ENCODE results near the gene PAPPA2.
"Not testable (repeated sequence)": the region's sequence is repeated elsewhere in the genome, so short reads cannot be mapped to it uniquely, and the experiment has no call there.

PAPPA2 gene

GRCh38 chr1:176552217-176552991 lies 89.4 kb downstream of the PAPPA2 start:
- DNase-seq: no peak

GRCh38 chr1:176552999-176553398 lies 90.0 kb downstream of the PAPPA2 start:
- no peak for DNase-seq

- DNase-seq: no peak
These were observed 93.3 kb downstream of the PAPPA2 start for GRCh38 chr1:176556288-176556687.

- no peak for DNase-seq
These were observed 94.7 kb downstream of the PAPPA2 start for GRCh38 chr1:176557543-176558258.

- DNase-seq: no peak
These were observed 95.6 kb downstream of the PAPPA2 start for GRCh38 chr1:176558561-176558960.

GRCh38 chr1:176559474-176559873 lies 96.5 kb downstream of the PAPPA2 start:
- no peak for DNase-seq

- no peak for DNase-seq
These were observed 96.9 kb downstream of the PAPPA2 start for GRCh38 chr1:176559878-176560277.

GRCh38 chr1:176560681-176561080 lies 97.7 kb downstream of the PAPPA2 start:
- no peak for DNase-seq

- not testable (repeated sequence) for DNase-seq
These were observed 98.8 kb downstream of the PAPPA2 start for GRCh38 chr1:176561761-176562160.

GRCh38 chr1:176566004-176566975 lies 103.3 kb downstream of the PAPPA2 start:
- DNase-seq: no peak

GRCh38 chr1:176567190-176567794 lies 104.3 kb downstream of the PAPPA2 start:
- DNase-seq: no peak

GRCh38 chr1:176568185-176568584 lies 105.2 kb downstream of the PAPPA2 start:
- no peak for DNase-seq

- no peak for DNase-seq
These were observed 111.8 kb downstream of the PAPPA2 start for GRCh38 chr1:176574756-176575155.

GRCh38 chr1:176575991-176576390 lies 113.0 kb downstream of the PAPPA2 start:
- DNase-seq: no peak

GRCh38 chr1:176576670-176577069 lies 113.7 kb downstream of the PAPPA2 start:
- DNase-seq: no peak

GRCh38 chr1:176577646-176578197 lies 114.7 kb downstream of the PAPPA2 start:
- no peak for DNase-seq

GRCh38 chr1:176579087-176579486 lies 116.1 kb downstream of the PAPPA2 start:
- DNase-seq: no peak

- no peak for DNase-seq
These were observed 132.2 kb downstream of the PAPPA2 start for GRCh38 chr1:176595217-176595616.

GRCh38 chr1:176601348-176601747 lies 138.4 kb downstream of the PAPPA2 start:
- DNase-seq: no peak

GRCh38 chr1:176602388-176603004 lies 139.5 kb downstream of the PAPPA2 start:
- no peak for DNase-seq

GRCh38 chr1:176603696-176604095 lies 140.7 kb downstream of the PAPPA2 start:
- DNase-seq: no peak

- no peak for DNase-seq
These were observed 141.5 kb downstream of the PAPPA2 start for GRCh38 chr1:176604461-176604860.
